ENCODE data around the gene ABLIM1. TPM values are rescaled to one million over a fixed set of nuclear protein-coding genes. Genes with fewer than 3 reads are reported as not detected.
"Not testable (repeated sequence)": the region's sequence is repeated elsewhere in the genome, so short reads cannot be mapped to it uniquely, and the experiment has no call there.

The ABLIM1 gene
- polyA plus RNA-seq, 1 donor from 2014 or later = 10.1 TPM

- not testable (repeated sequence) for H3F3A ChIP-seq (ENCODE audit: insufficient read depth, low read length, poor library complexity, severe bottlenecking); H3K4me2 ChIP-seq (ENCODE audit: low read length); H3K36me3 ChIP-seq (ENCODE audit: insufficient read depth, low read length); H3K9me2 ChIP-seq (ENCODE audit: insufficient read depth, low read length); H4K20me1 ChIP-seq (ENCODE audit: insufficient read depth); H3K27me3 ChIP-seq (ENCODE audit: insufficient read depth, low read depth, low read length); H3K9ac ChIP-seq (ENCODE audit: low read length); H2AFZ ChIP-seq (ENCODE audit: low read depth, low read length); H3K4me3 ChIP-seq (ENCODE audit: low read length); H3K79me2 ChIP-seq (replicated peaks; ENCODE audit: insufficient read depth, low read length); H3K9me3 ChIP-seq (ENCODE audit: low read length); H3K27ac ChIP-seq (ENCODE audit: low read length)
Observed at GRCh38 chr10:114696301-114696700, 38.2 kb upstream of the ABLIM1 start.

- Histone ChIP-seq H2AFZ (ENCODE audit: low read depth, low read length) (no peak overlapping the region), H3K79me2 (replicated peaks; ENCODE audit: insufficient read depth, low read length) (no peaks in the 10 kb centered on the region), H3K27ac (ENCODE audit: low read length) (no peak overlapping the region), H4K20me1 (ENCODE audit: insufficient read depth) (no peaks in the 10 kb centered on the region), H3K9me2 (ENCODE audit: insufficient read depth, low read length) (no peaks in the 10 kb centered on the region), H3K27me3 (ENCODE audit: insufficient read depth, low read depth, low read length) (no peaks in the 10 kb centered on the region), H3K4me2 (ENCODE audit: low read length) (no peak overlapping the region), H3K36me3 (ENCODE audit: insufficient read depth, low read length) (no peaks in the 10 kb centered on the region), H3K9me3 (ENCODE audit: low read length) (no peaks in the 10 kb centered on the region), H3K4me3 (ENCODE audit: low read length) (no peak overlapping the region), H3F3A (ENCODE audit: insufficient read depth, low read length, poor library complexity, severe bottlenecking) (no peaks in the 10 kb centered on the region), H3K9ac (ENCODE audit: low read length) (no peak overlapping the region)
- TF ChIP-seq TAF1 (IDR thresholded peaks at IDR 0.05; ENCODE audit: low read depth) (no peak), MXI1 (conservative IDR thresholded peaks at IDR 0.05; ENCODE audit: poor library complexity, severe bottlenecking) (no peak), CTCF (IDR thresholded peaks at IDR 0.05; ENCODE audit: poor library complexity, severe bottlenecking) (no peak), SMC3 (conservative IDR thresholded peaks at IDR 0.05; ENCODE audit: poor library complexity) (no peak), EZH2 (IDR thresholded peaks at IDR 0.05; ENCODE audit: borderline replicate concordance, insufficient read depth, low read length, poor library complexity, severe bottlenecking) (no peak), RAD21 (conservative IDR thresholded peaks at IDR 0.05) (no peak), REST (IDR thresholded peaks at IDR 0.05; ENCODE audit: borderline replicate concordance) (no peak), POLR2AphosphoS5 (IDR thresholded peaks at IDR 0.05) (no peak), EP300 (conservative IDR thresholded peaks at IDR 0.05; ENCODE audit: poor library complexity, severe bottlenecking) (no peak)
Observed at GRCh38 chr10:114694752-114695151, 36.7 kb upstream of the ABLIM1 start.

GRCh38 chr10:114694062-114694461, 36.0 kb upstream of the ABLIM1 start:
- Histone ChIP-seq H3K79me2 (replicated peaks; ENCODE audit: insufficient read depth, low read length) (no peaks in the 10 kb centered on the region), H3K9ac (ENCODE audit: low read length) (no peak overlapping the region), H3K27me3 (ENCODE audit: insufficient read depth, low read depth, low read length) (no peaks in the 10 kb centered on the region), H3K4me2 (ENCODE audit: low read length) (no peak overlapping the region), H3F3A (ENCODE audit: insufficient read depth, low read length, poor library complexity, severe bottlenecking) (no peaks in the 10 kb centered on the region), H3K27ac (ENCODE audit: low read length) (no peak overlapping the region), H2AFZ (ENCODE audit: low read depth, low read length) (no peak overlapping the region), H3K9me3 (ENCODE audit: low read length) (no peaks in the 10 kb centered on the region), H3K4me3 (ENCODE audit: low read length) (no peak overlapping the region), H3K36me3 (ENCODE audit: insufficient read depth, low read length) (no peaks in the 10 kb centered on the region), H4K20me1 (ENCODE audit: insufficient read depth) (no peaks in the 10 kb centered on the region), H3K9me2 (ENCODE audit: insufficient read depth, low read length) (no peaks in the 10 kb centered on the region)
- TF ChIP-seq POLR2AphosphoS5 (IDR thresholded peaks at IDR 0.05) (no peak), EP300 (conservative IDR thresholded peaks at IDR 0.05; ENCODE audit: poor library complexity, severe bottlenecking) (no peak), TAF1 (IDR thresholded peaks at IDR 0.05; ENCODE audit: low read depth) (no peak), RAD21 (conservative IDR thresholded peaks at IDR 0.05) (no peak), MXI1 (conservative IDR thresholded peaks at IDR 0.05; ENCODE audit: poor library complexity, severe bottlenecking) (no peak), EZH2 (IDR thresholded peaks at IDR 0.05; ENCODE audit: borderline replicate concordance, insufficient read depth, low read length, poor library complexity, severe bottlenecking) (no peak), SMC3 (conservative IDR thresholded peaks at IDR 0.05; ENCODE audit: poor library complexity) (no peak), CTCF (IDR thresholded peaks at IDR 0.05; ENCODE audit: poor library complexity, severe bottlenecking) (no peak), REST (IDR thresholded peaks at IDR 0.05; ENCODE audit: borderline replicate concordance) (no peak)
